HUDEP-2 (cell line): Measurements from ENCODE around the gene PLXNA4.
"Not testable (repeated sequence)": the region's sequence is repeated elsewhere in the genome, so short reads cannot be mapped to it uniquely, and the experiment has no call there.

ENCODE experiments used
- DNase-seq, 76 experiments: peaks; one replicate each; lab custom pipeline; 2025; ENCODE audit not compliant: unreplicated experiment in 76 of 76; lab: John Stamatoyannopoulos, UW

Gene PLXNA4, protein sequence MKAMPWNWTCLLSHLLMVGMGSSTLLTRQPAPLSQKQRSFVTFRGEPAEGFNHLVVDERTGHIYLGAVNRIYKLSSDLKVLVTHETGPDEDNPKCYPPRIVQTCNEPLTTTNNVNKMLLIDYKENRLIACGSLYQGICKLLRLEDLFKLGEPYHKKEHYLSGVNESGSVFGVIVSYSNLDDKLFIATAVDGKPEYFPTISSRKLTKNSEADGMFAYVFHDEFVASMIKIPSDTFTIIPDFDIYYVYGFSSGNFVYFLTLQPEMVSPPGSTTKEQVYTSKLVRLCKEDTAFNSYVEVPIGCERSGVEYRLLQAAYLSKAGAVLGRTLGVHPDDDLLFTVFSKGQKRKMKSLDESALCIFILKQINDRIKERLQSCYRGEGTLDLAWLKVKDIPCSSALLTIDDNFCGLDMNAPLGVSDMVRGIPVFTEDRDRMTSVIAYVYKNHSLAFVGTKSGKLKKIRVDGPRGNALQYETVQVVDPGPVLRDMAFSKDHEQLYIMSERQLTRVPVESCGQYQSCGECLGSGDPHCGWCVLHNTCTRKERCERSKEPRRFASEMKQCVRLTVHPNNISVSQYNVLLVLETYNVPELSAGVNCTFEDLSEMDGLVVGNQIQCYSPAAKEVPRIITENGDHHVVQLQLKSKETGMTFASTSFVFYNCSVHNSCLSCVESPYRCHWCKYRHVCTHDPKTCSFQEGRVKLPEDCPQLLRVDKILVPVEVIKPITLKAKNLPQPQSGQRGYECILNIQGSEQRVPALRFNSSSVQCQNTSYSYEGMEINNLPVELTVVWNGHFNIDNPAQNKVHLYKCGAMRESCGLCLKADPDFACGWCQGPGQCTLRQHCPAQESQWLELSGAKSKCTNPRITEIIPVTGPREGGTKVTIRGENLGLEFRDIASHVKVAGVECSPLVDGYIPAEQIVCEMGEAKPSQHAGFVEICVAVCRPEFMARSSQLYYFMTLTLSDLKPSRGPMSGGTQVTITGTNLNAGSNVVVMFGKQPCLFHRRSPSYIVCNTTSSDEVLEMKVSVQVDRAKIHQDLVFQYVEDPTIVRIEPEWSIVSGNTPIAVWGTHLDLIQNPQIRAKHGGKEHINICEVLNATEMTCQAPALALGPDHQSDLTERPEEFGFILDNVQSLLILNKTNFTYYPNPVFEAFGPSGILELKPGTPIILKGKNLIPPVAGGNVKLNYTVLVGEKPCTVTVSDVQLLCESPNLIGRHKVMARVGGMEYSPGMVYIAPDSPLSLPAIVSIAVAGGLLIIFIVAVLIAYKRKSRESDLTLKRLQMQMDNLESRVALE (N-terminal part only)

DNA sequence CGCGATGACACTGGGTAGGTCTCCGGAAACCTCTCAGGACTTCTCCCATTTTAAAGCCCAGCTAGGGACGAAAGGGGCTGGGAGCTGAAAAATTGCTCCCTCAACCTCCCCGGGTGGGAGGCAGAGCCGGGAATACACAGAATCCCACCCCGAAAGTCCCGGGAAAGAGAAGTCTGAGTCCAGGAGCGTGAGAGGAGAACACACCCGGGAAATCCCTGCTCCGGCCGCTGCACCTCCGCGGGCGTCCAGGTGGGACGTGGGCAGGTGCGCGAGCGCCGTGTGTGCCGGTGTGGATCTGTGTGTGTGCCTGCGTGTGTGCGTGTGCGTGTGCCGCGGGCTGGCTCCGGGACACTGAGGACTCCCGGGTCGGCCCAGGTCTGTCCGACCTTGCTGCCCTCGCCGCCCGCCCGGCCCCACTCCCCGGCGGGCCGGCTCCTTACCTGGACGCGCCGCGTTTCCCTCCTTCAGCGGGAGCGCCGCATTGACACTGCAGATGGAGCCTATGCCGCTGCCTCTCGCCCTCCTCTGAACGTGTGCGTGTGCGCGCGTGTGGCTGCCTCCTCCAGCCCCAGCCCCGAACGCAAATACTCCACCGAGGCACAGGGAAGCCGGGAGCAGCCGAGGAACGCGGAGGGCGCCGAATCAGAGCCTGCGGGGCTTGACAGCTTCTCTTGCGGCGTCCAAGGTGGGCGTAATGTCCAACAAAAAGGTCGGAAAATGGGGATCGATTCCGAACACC lies at the start of gene PLXNA4:
TSS of gene PLXNA4 (minus strand) at position 489 of the 739 bp plus-strand sequence. CDS start 67,777 bp downstream, outside the sequence.
- no peak for DNase-seq

DNA sequence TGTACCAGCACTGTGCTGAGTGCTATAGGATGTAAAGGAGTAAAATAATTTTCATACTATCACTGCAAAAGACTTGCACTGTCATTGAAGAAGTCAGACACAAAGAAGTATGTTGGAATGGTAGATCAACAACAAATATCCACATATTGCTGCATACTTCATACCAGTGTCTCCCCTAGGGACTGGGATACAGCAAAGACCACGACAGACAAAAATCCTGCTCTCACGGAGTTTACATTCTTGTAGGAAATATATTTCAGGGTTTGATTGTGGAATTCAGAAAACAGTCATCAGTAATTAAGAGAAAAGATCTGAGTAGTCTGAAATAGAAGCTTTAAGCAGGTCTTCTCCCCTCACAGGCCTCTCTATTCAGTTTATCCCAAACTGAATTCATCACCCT lies 49.4 kb upstream of the PLXNA4 start:
- no peak for DNase-seq

DNA sequence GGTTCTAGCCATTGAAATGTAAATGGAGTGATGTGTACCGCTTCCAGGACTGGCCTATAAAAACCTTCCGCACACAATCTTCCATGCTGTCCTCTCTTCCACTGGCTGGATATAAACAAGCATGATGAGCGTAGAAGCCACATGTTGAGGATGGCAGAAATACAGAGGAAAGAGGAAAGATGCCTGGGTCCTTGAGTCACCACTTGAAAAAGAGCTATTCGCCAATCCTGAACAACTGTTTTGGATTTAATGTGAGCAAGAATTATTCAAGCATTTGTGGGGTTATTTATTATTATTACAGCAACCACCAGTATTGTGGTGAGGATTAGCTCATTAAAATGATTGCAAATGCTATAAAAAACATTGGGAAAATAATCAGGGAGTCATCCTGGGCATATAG lies 45.8 kb upstream of the PLXNA4 start:
- no peak for DNase-seq

DNA sequence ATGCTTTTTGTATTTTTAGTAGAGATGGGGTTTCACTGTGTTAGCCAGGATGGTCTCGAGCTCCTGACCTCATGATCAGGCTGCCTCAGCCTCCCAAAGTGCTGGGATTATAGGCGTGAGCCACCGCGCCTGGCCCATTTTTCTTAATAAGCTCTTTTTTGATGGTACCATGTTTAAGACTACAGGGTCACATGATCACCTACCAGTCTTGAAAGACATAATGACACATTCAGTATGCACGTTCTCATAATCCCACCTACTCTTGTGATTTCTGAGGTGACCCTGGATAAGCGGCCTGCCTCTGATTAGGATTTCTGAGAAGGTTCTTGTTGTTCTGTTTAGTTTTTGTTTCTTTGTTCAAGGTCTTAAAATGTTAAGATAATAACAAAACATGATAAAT lies 43.7 kb upstream of the PLXNA4 start:
- DNase-seq = no peak

DNA sequence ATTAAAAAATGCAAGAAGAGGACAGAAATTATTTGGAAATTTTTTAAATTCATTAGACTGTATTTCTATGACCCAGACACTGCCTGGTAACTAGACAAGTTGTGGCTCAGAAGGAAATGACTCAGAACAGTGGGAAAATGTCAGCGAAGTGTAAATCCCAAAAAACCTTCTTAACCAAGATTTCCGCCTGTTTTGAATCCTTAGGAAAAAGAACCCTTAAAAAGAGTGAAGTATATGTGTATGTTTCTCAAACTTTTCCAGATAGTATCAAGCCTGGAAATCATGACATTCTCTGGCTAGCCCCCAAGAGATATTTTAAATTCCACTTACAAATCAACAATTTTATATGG lies 42.7 kb upstream of the PLXNA4 start:
- DNase-seq = no peak

DNA sequence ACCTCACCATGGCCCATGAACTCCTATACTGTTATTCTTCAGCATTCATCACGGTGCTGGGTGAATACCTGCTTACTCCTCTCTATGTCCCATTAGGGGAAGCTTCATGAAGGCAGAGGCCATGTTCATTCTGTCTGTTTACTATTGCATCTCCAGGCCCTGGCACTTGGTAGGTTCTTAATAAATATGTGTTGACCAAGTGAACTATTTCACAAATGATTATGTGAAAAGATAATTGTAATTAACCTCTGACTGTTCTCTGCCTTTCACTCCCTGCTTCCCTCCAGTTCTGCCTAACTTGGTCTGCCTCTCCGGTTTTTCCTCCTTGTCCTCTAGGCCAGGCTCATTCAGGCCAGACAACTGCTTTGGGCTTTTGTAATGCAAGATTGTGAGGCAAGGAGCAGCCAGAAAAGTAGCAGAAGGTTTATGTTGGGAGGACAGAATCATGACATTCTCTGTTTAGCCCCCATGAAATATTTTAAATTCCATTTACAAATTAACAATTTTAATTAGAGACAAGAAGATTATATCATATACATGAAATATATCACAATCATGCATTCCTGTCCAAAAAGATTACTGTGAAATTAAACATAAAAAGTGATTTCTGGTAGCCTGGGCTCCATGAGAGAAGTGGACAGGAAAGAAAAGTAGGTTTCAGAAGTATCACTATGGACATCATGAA lies 42.1 kb upstream of the PLXNA4 start:
- DNase-seq = no peak

DNA sequence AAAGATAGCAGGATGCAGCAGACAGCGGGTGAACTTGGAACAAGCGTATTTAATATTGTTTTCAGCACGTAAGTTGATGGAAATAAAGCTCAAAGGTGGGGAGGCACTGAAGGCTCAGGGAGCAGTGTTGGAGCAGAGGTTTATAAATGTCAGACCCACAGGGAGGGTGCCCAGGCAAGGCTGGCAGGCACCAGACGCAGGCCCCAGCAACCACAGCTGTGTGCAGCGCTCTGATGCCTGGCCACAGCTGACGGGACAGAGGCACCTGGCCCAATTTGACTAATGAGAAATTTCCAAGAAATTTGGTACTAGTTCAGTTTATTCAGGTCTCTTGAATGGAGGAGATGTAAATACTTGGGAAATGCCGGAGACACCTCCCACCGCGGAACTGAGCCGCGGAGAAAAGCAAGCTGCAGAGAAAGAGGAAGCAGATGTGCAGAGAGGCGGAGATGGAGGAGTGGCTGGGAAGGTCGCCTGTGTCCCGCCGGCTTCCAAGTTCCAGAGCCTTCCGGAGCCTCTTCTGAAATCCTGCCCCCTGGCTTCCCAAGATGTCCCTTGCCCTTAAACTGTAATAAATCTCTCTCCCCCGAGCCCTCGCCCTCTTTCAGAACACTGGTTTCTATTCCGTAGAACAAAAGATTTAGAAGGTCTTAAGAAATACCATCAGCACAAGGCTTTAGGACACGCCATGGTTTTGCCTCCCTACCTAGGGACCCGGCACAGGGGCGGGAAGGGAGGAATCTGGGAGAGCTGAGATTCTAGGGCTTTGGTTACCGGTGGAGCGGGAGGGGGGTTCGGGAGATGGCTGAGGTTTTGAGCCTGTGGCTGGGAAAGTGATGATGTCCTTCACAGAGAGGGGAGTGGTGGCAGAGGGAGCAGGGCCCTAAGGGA lies 38.4 kb upstream of the PLXNA4 start:
- DNase-seq = no peak

DNA sequence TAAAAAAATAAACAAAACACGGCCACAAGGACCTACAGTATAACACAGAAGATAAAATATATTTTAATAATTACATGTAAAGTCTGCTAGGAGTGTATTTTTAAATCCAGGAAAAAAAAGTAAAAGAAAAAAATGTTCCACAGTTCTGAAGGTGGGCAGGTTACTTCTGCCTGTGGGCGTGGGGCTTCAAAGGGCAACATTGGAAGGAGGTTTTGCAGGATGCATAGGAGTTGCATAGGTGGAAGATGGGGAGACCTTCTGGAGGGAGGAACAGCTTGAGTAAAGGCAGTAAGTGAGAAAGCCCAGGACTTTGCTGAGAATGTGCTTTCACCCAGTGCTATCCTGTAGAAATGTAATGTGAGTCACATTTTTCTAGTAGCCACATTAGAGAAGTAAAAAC lies 37.5 kb upstream of the PLXNA4 start:
- no peak for DNase-seq

DNA sequence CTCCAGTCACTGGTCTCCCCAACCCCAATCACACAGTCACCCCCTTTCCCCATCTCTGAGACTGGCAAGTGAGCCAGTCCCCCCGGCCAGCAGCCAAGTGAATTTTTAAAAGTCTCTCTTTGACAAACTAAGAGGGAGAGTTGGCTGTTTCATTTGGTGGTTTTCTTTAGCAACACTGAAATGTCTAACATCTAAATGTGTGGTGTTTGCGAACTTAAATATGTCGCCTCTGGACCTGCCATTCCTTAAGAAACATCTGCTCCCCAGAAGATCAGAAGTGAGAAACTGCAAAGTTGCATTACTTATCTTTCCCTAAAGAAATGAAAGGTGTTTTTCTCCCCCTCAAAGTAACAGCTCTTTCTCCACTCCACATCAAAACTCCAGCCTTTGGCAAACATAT lies 34.7 kb upstream of the PLXNA4 start:
- DNase-seq = no peak

DNA sequence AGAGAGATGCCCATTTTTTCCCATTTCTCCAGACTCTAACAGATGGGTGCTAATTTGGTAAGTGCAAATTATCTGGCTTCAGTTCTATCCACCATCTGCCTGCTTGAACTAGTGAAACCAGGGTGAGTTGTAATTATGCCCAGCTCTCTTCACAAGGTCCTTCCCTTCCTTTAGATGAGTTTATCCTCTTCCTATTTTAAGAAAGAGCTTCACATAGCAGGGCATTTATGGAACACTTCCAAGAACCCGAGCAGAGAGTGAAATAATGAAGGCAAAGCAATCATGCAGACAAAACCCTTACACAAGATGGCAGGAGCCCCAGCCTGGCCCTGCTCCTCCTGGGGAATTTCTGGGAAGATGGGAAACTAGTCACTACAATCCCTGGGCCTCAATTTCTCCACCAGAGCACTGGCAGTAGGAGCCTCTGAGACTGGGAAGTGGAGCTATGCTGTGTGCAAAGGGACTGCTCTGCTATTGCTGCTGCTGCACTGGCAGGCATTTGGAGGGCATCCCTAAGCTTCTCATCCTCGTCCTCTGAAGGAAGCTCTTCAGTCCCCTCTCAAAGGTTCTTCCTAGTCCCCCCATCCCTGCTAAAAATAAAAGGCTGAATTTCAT lies 33.7 kb upstream of the PLXNA4 start:
- no peak for DNase-seq

DNA sequence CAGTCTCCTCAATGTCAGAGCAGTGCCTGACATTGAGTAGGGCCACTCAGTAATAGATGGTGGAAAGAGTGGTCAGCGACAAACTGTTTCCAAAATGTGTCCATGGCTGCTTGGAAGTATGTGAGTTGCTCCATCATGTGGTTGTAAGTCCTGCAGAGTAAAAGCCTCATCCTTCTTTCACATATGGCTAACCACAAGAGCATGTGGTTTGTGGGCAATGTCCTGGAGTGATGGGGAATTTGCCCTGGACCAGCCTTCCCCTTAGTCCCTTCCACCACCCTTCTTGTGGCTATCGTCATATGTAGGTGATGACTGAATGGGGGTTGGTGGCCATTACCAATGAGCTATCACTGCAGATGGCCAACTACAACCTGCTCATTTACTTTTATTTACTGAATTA lies 33.0 kb upstream of the PLXNA4 start:
- DNase-seq = no peak

DNA sequence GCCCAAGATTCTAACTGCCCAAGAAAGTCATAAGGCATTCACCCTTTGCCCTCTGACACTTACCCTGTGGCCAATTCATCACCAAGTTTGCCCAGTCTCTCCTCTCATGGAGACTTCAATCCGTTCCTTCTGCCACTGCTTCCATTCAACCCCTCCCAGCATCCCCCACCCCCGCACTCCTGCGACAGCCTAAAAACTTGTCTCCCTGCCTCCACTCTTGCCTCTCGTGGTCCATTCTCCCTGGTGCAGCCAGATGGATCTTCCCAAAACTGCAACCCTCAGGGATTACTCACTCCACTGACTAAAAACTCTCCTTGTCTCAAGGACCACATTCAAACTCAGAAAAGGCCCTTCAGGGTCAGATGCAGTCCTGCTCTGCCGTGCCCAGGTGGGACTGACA lies 32.3 kb upstream of the PLXNA4 start:
- no peak for DNase-seq

DNA sequence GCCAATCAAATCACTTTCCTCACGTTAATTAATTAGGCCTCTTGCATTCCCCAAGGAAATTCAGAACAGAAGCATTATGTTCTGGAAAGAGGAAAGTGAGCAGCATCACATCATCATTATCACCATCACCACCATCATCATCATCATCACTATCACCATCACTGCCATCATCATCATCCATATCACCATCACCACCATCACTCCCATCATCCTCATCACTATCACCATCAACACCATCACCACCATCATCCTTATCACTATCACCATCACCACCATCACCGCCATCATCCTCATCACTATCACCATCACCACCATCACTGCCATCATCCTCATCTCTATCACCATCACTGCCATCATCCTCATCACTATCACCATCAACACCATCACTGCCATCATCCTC lies 31.4 kb upstream of the PLXNA4 start:
- DNase-seq = no peak

DNA sequence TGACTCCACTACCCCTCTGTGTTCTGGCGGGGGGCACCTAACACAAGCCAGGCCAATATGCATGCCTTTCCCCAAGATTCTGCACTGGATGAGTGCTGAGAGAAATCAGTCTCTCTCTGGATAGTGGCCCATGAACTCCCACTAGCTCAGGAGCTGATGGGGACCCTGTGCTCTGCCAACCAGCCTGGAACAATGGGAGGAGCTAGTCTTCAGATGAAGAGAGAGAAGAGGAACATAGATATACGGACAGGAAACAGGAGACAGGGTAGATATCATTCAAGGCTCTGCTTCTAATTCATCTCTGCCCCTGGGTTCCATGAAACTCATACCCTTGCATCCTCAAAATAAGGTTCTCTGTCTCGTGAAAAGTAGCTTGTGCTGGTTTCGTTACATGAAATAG lies 27.9 kb upstream of the PLXNA4 start:
- no peak for DNase-seq

DNA sequence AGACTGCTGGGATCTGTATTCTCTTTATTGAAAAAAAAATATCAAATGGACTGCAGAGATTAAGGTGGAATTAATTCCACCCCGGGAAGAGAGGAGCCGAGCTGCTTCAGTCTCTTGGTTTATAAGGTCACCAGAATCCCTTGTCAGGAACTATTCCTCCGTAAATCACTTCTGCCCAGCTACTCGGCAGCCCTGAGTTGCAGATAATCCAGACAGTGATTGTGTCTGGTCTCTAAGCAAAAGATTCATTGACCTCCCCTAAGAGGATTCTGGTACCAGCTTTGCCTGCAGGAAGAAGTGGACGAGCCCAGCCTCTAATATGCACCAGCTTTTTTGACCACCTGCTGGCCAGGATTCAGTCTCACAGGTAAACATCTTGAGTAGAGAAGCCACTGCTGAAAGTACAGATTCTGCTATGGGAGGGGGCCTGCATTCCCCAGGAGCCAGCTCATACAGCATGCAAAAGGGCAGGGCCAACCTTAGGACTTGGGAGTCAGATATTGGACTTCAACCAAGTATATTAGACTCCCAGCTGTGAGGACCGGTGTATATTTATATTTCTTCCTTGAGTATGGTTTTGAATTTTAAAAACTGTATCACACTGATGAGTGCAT lies 27.1 kb upstream of the PLXNA4 start:
- no peak for DNase-seq

DNA sequence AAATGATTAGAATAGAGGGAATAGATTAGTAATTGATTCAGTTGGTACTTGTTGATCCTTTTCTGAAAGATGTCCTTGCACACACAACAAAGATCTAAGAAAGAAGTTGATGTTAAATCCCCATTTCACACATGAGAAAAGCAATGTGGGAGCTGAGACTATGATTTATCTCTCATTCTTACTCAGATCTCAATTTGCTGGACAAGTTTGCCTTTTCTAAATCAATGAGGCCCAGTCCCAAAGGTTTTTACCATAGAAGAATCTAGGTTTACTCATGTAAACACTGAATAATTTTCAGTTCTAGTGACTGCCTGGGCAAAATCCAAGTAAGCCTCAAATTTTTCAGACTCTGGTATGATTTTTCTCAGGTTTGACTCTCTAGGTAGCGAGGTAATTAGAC lies 25.5 kb upstream of the PLXNA4 start:
- no peak for DNase-seq

DNA sequence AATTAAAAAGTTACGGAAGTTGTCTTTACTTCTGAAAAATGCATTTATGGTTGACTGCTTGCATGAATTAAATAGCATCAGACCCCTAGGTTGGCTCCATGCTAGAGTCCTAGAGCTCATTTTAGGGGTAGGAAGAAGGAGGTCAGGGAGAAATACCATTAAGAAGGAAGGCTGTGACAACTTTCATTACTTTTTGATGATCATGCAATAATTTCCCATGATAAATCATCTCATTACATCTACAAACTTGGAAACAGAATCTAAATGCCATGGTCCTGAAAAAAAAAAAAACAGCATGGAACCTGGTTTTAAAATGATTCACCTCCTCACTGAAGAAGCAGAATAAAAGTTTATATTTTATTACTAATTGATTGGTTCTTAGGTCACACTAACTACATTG lies 20.3 kb upstream of the PLXNA4 start:
- no peak for DNase-seq

DNA sequence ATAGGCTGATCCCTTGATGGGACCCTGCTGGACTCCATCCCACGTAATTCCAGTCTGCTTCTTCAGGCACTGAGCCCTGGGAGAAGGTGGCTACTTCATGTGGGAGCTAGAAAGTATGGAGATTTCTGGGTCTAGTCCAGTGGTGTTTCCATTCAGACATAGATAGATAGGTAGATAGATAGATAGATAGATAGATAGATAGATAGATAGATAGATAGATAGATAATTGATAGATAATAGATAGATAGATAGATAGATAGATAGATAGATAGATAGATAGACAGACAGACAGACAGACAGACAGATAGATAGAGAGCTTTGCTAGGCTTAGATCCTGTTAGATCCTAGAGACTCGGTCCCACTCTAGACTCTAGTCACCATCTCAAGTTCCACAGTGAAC lies 18.5 kb upstream of the PLXNA4 start:
- DNase-seq = not testable (repeated sequence)
